Activated T-cell treated with anti-CD3 and anti-CD28 coated beads, Interleukin-2, amount 50 U/mL, for 1 hour (primary cell): ENCODE data around the gene RNF212.

Experiments used
- DNase-seq: peaks from one replicate; pipeline ENCODE4 v3.0.0-alpha.2; 2020

RNF212 gene

DNA sequence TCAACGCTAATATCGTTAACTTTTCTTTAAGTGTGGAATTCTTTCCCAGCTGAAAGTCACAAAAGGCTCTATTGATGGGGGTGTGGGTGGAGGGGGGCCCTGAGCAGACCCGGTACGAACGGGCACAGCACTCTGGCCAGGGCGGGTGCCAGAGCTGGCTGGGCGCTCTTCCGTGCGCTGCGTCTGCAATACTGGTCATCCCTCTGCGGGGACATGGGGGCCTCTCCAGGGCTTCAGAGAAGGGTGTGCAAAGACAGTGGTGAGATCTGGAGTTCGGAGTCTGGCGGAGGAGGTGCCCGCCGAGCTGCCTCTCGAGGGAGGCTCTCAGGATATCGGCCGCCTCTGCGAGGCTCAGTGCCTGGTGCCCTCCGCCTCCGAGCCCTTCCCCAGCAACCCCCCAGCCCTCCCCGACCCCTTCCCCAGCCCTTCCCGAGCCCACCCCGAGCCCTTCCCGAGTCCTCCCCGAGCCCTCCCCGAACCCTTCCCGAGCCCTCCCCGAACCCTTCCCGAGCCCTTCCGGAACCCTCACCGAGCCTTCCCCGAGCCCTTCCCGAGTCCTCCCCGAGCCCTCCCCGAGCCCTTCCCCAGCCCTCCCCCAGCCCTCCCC is 67.7 kb downstream of the RNF212 start:
- DNase-seq, result no peak

DNA sequence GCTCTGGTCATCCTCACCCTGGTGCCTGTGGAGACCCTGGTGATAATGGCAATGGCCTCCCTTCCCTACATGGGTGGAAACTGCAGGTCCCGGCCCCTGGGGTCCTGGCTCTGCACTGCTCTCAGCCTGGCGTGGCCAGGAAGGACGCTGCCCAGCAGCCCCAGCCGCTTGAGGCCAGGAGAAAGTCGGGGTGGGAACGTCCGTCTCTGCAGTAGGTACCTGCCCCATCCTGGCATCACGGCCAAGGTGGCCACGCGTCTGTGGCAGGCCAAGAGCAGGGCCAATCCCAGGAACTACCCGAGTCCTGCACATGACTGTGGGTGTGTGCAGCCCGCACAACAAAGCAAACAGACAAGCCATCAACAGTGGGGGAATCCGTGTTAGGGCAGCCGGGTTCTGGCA is 68.2 kb downstream of the RNF212 start:
- no peak for DNase-seq

DNA sequence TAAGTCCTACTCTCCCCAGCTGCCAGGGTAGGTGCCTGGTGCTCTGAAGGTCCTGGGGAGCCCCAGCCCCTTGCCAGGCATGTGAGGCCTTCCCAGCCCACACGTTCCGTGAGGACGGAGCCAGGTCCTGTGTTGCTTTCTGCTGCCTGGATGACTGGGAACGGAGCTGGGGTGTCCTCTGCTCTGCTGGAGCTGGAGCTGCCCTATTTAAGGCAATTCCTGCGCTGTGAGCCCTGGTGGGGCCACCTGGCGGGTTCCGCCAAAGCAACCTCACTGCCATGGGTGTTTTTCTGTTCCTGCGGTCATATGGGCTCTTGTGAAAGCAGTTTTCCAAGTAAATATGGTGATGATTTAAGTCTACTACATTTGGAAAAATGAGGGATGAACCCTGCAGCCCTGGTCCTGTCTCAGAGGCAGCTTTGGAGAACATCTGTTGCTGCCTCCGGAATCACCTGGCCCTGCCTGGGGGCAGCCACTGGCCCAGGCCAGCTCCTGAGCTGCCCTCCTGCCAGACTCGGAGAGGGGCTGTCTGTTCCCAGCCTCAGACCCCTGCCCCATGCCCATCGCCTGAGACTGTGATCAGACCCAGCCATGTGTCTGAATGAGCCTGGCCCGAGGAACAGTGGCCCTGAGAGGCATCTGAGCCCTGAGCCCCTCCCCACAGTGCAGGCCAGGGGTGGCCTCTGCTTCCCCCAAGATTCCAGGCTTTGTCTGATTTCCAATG is 68.7 kb downstream of the RNF212 start:
- DNase-seq, result no peak

DNA sequence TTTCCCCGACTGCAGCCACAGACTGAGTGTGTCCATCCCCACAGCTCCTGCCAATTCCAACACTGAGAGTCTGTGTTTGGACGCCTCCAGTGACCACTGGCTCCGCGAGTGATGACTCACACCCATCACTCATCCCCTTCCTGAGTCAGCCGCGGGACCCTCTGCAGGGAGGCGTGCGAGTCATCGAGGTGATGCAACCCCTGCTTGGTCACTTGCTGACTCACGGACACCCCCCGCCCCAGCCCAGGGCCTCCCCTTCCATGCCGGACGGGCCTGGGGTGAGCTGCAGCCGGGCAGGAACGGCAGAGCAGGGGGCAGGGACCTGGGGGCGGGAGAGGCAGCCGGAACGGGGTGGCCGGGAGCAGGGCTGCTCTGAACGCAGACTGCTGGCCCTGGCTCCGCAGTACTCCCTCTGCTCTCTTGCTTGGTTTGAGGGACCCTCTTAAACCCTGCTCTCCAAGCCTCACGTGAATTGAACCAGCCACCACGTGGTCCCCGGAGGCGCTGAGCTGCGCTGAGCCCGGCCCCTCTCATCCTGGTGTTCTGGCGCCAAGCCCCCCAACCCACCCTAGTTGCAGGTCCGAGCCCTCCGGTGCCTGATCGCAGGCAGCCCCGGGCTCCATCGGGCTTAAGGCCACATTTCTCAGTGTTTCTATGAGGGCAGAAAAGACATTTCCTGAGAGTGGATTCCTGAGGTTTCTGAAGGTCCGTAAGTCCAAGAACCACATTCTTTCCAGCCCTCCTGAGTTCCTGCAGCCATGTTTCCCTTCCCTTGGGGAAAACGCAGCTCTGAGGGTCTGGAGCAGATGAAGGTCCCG is 69.5 kb downstream of the RNF212 start:
- no peak for DNase-seq

DNA sequence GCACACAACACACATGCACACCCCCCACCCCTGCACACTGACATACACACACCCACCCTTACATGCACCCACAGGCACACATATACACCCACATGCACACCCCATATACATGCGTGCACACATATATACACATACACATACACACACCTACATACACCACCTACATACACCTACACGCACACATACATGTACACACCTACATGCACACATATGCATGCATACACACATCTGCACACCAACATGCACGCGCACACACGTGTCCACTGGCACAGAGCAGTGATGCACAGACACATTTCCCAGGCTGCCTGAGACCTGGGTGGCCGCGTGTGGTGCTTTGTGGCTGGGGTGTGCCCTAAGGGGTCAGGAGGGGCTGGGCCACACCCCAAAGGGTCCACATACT is 70.2 kb downstream of the RNF212 start:
- no peak for DNase-seq

DNA sequence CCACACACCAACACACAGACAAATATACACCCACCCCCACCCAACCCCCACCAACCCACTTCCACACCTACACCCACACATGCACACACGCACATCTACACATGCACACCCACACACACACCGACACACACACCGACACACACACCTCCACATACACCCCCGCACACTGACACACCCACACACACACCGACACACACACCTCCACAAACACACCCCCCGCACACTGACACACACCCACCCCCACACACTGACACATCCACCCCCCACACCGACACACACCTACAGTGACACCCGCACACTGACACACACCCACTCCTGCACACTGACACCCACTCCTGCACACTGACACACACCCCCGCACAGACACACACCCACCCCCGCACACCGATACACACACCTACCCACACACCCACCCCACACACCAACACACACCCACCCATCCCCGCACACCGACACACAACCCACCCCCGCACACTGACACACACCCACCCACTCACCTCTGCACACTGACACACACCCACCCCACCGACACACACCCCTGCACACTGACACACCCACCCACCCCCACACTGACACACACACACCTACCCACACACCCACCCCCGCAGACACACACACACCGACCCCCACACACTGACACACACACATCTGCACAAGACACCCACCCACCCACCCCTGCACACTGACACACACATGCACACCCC is 70.9 kb downstream of the RNF212 start:
- DNase-seq, result no peak

DNA sequence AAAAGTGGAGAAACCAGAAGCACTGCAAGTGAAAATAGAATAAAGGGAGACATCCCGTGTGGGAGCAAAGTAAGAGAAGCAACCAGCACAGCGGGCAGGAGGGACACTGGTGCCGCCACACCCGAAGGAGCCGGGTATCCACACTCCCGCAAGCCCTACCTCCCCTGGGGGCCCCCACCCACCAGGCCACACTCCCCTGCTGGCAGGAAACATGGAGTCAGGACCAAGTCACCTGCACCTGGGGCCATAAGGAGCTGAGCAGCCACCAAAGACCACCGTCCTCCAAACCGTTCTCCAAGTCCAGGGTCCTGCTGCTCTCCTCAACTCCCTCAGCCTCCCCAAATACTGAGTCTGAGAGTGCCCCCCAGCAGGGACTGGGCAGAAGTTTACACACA is 71.4 kb downstream of the RNF212 start:
- DNase-seq, result no peak

DNA sequence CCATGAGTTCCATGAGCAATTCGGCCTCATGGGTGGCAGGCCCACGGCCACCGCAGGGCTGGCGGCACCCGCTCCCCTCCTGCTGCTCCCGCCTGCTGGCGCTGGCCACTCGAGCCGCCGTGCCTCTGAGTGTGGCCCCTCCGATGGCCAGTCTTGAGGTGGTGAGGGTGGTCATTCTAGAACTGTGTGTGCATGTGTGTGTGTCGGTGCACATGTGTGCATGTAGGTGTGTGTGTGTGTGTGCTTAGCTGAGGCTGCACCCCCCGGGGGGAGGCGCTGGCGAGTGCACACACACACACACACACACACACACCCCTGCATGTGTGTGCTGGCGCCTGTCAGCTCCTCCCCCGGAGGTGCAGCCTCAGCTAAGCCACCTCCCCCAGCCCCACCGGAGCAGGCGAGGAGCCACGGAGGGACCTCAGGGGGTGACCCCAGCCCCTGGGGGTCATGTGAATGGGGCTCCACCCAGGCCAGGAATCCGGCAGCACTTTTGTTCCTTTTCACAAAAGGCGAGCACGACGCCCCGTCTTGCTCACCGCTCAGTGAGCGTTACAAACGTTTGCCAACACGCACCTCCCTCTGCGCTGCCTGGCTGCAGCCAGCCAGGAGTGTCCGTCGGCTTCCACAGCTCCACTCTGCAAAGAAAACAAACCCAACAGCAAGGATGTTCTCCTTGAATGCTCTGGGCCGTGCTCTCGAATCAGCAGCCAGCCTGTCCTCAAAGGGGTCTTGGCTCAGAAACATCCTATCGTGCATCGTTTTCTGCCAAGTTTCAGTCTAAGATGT is 72.0 kb downstream of the RNF212 start:
- DNase-seq, result no peak

DNA sequence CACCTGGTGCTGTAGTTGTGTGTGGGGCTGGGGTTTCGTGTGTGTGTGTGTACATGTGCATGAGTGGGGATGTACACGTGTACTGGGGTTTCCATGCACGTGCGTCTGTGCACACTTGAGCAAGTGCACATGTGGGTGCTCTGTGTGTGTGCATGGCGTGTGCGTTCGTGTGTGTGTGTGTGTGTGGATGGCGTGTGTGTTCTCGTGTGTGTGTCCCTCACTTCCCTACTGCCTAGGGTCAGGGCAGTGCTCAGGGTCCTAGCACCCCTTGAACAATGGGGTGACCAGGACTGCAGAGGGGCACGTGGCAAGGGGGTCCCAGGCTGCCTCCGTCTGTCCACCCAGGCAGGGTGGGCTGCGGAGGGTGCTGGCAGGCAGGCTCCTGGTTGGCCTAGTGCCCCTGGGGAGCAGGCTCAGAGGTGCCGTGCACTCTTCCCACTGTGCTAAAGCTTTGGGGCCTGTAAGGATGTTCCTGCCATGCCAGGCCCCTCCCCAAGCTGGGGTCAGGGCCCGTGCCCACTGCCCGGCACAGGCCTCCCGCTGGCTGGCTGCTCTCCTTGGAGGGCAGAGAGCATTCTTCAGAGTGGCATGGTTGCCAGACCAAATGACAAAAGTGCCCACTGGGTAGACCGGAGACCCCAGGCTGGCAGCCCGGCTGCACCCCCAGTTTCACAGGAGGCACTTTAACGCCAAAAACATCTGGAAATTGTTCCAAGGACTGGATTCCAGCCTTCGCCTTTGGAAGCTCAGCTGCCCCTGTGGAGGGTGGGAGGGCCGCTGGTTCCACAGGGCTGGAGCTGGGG is 72.8 kb downstream of the RNF212 start:
- DNase-seq, result no peak

DNA sequence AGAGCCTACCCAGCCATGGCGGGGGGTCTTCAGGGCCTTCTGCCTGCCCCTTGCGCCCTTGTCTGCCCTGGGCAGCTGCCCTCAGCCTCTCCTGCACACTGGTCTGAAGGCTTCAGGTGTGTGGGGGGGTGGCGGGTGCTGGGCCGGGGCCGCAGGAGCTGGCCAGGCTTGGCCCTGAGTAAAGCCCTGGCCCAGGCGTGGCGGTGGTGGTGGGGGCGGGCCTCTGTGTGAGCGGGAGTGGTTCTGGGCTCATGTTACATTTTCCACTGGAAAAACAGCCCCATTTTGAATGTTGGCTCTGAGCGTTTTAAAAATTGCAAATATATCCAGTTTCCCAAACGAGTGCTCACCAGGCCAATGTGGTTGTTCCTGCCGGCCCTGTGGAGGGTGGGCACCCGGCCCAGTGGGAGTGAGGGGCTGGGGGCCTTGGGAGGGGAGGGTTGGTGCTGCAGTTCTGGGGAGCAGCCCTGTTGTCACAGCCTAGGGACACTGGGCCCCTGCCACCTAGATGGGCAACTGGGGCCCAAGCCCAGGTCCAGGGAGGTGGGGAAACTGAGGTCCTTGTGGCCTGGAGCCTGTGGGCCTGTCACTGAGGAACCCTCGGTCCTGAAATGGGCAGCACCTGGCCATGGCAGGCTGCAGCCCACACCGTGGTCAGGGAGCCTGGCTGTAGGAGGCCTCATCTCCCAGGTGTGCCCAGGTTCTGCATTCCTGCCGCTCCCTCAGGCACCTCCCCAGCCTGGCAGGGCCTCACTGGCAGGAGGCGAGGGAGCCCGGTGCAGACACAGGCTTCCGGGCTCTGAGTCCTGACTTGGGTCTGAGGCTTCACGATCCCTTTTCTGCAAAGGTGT is 73.6 kb downstream of the RNF212 start:
- DNase-seq, result no peak

DNA sequence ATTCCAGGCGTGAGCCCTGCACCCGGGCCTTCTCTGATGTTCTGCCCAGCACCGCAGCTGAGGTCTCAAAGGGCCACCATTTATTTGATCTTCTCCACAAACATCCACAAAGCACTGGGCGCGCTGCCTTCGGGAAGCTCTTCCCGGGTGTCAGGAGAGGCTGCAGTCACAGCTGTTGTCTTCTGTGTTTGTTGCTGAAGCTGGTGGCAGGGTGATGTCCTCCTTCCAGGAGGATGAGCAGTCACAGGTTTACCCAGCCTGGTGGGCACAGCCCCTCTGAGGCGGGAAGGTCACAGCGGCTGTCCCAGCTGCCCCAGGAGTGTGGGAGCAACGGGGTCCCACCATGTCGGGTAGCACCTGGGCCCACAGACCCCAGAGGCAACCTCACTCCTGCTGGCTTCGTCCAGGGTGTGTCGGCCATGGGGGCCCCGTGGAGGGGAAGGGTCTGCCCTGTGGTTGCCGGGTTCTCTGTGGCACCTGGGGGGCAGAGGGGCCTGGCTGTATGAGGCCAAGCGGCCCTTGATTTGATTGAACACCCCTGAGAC is 74.3 kb downstream of the RNF212 start:
- no peak for DNase-seq

DNA sequence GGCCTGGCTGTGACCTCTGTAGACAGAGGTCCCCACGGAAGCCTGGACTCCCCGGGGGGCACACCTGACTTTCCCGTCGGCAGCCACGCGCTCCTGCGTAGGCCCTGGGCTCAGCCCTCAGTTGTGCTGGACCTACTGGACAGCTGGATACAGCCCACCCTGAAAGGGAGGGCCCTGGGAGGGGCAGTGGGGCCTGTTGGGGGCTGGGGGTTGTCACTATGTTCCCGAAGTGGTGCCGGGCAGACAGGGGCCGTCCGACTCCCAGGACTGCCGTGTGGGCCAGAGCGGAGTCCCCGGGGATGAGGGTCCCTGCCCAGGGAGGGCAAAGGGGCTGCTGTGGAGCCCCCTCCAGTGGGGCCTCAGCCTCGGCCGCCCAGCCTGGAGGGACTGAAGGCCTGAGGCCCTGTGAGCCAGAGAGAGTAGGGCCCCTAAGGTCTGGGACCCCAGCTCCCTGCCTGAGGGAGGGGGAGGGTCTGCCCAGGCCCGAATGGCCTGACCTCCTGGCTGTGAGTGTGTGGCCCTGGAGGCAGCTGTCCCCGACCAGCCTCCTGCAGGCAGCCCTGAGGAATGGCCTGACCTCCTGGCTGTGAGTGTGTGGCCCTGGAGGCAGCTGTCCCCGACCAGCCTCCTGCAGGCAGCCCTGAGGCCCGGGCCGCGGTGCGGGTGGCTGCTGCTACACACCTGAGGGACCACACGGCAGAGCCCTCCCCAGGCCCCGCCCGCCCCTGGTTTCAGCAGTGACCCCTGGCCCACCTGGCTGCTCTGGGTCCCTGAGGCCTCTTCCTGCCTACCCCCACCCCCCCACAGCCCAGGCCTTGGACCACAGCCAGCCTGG is 76.2 kb downstream of the RNF212 start:
- no peak for DNase-seq

DNA sequence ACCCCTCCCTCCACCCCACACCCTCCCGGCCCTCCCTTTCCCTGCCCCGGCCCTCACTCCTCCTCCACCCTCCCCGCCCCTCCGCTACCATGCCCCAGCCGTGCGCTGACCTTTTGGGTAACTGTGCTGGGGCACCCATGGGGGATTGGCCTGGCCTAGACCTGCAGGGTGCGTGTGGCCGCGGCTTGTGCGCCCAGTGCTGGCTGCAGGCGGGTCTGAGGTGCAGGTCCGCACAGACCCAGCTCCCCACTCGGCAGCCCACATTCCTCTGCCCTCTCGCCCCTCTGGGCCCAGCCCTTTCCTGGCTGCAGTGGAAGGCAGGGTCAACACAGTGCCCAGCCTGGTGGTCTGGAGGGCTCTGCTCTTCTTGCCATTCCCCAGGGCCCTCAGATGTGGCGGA is 77.3 kb downstream of the RNF212 start:
- DNase-seq, result no peak

DNA sequence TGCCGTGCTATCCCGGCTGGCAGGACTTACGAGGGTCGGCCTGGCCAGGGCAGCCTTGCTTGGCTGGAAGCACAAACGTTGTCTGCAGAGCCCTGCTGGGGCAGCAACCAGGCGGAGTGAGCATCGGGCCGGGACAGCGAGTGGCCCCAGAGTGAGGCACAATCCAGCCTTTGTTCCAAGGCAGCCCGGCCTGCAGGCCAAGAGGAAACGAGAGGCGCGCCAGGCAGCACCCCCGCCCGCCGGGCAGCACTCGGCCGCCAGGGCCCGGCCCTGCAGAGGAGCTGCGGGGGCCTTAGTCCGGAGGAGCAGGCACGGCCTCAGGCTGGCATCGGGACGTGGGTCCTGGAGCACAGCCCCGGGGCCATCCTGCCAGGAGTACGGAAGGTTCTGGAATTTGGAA is 77.9 kb downstream of the RNF212 start:
- DNase-seq, result no peak

DNA sequence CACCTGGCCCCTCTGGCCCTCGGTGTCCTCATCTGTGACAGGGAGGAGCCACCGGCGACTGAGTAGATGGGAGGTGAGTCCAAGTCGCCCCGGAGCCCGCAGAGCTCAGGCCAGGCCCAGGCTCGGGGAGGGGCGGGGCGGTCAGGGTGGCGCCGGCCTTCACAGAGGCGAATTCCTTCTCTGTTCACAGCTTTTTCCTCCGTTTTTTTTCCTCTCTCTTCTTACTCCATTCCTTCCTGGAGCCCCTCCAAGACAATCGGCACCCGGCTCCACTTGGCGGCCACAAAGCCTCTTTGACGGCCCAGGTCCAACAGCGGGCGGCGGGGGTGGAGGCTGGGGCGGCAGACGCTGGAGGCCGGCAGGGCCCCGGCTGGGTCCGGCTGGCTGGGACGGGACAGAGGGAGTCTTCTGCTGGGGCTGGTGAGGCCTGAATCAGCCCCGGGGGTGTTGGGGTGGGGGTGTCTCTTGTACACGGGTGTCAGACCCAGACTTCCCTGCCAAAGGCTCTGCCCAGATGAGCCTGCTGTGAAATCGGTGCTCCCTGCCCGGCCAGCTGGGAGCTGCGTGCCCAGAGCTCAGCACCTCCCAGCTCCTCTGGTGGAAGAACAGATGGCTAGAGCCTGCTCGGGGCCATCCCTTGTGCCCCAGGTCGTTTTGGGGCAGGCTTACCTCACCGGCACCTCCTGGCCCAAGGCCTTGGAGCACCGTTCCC is 79.4 kb downstream of the RNF212 start:
- no peak for DNase-seq

DNA sequence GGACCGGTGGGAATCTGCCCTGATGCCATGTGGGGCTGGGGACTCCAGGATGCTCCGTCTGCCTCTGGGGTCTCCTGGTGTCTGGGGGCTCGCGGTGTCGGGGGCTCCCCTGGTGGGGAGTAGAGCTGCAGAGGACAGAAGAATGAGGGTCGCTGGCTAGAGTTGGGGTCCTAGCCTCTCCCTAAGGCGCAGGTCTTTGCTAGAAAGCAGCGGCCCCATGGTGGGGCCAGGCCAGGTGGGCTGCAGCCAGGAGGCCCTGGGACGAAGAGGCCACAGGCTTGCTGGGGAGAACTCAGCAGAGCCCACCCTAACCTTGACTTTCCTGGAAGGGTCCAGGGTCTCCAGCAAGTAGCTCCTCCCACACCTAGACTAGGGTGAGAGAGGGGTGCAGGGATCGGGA is 80.5 kb downstream of the RNF212 start:
- DNase-seq, result no peak

DNA sequence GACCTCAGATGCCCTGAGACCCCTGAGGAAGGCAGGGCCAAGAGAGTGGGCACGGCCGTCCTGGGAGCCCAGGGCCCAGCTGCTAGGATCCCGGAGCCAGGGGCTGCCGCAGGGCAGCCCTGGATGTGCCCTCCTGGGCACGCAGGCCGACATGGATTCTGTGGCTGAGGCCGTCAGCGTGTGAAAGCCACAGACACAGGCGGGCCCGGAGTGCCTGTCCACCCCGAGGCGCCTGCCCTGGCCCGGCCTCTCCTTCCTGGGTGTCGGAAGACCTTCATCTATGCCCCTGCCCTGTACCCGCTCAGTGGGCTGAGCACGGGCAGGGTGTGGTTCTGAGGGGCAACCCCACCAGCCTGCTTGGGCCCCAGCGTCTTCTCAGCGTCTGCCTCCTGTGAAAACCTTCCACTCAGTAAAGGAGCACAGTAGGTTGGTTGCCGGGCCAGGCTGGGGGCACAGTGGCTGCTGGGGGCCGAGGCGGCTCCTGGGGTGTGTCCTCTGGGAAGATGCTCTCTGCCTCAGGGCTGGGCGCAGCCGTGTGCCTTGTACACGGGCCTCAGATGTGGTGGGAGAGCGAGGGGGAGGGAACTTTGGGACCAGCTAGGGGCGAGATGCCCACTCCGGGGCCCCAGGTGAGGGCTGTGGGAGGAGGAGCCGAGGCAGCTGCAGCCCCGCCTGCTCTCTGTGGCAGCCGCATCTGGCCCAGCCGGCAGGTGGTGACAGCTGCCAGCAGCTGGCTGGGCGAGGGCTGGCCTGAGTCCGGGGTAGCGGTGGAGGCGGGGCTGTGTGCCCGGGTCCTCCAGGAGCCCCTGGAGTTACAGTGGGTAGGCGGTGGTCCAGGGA is 81.2 kb downstream of the RNF212 start:
- DNase-seq, result no peak

DNA sequence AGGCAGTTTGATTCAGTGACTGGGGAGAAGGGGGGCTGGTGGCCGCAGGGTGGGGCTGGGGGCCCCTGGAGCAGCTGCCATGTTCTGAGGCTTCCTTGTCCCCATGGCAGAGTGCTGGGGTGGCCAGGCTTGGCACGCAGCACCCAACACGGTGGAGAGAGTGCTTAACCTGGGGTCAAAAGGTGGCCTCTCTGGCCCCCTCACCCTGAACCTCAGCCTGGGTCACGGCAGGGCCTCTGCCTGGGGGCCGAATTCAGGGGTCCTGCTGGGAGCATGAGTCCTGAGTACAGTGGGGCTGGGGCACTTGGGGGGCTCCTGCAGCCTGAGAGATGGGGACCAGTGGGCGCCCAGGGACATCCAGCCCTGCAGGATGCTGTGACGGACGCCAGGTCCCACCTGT is 82.0 kb downstream of the RNF212 start:
- DNase-seq, result no peak
